Measurements from ENCODE around the gene BMPR1A. TPM values are rescaled to one million over a fixed set of nuclear protein-coding genes. Genes with fewer than 3 reads are reported as not detected.

Gene BMPR1A
- total RNA-seq, 2 experiments from 2014 or later = 0.47 to 1.1 TPM

GRCh38 chr10:86729677-86730076 lies 26.7 kb upstream of the BMPR1A start:
- H3K79me2 ChIP-seq (ENCODE audit: insufficient read depth, low read depth, low read length) = no peaks in the 10 kb centered on the region
- H3K27ac ChIP-seq (ENCODE audit: low read depth, low read length, poor library complexity, severe bottlenecking) = no peak overlapping the region
- no peak overlapping the region for H3K4me3 ChIP-seq (ENCODE audit: low read depth, low read length, poor library complexity, severe bottlenecking)
- intact Hi-C loops (cut with micrococcal nuclease; ENCODE audit: unreplicated experiment) = no loop called here
- TF ChIP-seq EZH2phosphoT487 (IDR thresholded peaks at IDR 0.05; ENCODE audit: borderline replicate concordance, low read depth, low read length) = no peak
- TF ChIP-seq, protein P1, sequence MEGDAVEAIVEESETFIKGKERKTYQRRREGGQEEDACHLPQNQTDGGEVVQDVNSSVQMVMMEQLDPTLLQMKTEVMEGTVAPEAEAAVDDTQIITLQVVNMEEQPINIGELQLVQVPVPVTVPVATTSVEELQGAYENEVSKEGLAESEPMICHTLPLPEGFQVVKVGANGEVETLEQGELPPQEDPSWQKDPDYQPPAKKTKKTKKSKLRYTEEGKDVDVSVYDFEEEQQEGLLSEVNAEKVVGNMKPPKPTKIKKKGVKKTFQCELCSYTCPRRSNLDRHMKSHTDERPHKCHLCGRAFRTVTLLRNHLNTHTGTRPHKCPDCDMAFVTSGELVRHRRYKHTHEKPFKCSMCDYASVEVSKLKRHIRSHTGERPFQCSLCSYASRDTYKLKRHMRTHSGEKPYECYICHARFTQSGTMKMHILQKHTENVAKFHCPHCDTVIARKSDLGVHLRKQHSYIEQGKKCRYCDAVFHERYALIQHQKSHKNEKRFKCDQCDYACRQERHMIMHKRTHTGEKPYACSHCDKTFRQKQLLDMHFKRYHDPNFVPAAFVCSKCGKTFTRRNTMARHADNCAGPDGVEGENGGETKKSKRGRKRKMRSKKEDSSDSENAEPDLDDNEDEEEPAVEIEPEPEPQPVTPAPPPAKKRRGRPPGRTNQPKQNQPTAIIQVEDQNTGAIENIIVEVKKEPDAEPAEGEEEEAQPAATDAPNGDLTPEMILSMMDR (conservative IDR thresholded peaks at IDR 0.05; ENCODE audit: low read length) = no peak
- H3K36me3 ChIP-seq (ENCODE audit: insufficient read depth, low read length) = no peaks in the 10 kb centered on the region
- ChIA-PET POLR2A (no interaction called here), CTCF (ENCODE audit: unreplicated experiment) (no interaction called here)
- H3K9me3 ChIP-seq (ENCODE audit: low read length) = no peaks in the 10 kb centered on the region
- DNase-seq (ENCODE audit: low spot score) = no peak
- H2AFZ ChIP-seq (ENCODE audit: low read length) = no peak overlapping the region
- no peaks in the 10 kb centered on the region for H3K9me2 ChIP-seq (ENCODE audit: insufficient read depth, low read length)
- BruUV-seq (replicated peaks) = no TSS peak
- no peak overlapping the region for H3K4me2 ChIP-seq (ENCODE audit: low read length)
- no peaks in the 10 kb centered on the region for H4K20me1 ChIP-seq (ENCODE audit: insufficient read depth, low read length)
- no peaks in the 10 kb centered on the region for H3K4me1 ChIP-seq (ENCODE audit: insufficient read depth, low read length, poor library complexity, severe bottlenecking)

DNA sequence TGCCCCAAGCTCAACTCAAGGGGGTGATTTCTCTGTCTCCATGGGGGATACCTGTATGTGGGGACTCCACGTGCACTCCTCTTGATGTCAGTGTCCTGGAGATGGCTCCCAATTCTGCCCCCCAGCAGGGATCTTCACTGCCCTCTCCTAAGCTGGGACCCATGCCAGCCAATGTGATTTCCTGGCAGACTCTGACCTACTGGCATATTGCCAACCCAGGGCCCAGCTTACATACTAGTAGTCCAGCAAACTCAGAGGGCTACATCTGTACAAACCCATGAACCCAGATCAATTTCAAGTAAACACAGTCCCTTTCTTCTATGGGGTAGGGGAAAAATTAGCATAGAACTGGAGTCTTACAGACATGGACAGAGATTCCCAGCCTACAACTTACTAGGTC lies 26.2 kb upstream of the BMPR1A start:
- Histone ChIP-seq H3K9me3 (ENCODE audit: low read length) (no peaks in the 10 kb centered on the region), H3K27ac (ENCODE audit: low read depth, low read length, poor library complexity, severe bottlenecking) (no peak overlapping the region), H2AFZ (ENCODE audit: low read length) (no peak overlapping the region), H3K79me2 (ENCODE audit: insufficient read depth, low read depth, low read length) (no peaks in the 10 kb centered on the region), H3K9me2 (ENCODE audit: insufficient read depth, low read length) (no peaks in the 10 kb centered on the region), H4K20me1 (ENCODE audit: insufficient read depth, low read length) (no peaks in the 10 kb centered on the region), H3K4me3 (ENCODE audit: low read depth, low read length, poor library complexity, severe bottlenecking) (no peak overlapping the region), H3K4me1 (ENCODE audit: insufficient read depth, low read length, poor library complexity, severe bottlenecking) (no peaks in the 10 kb centered on the region), H3K4me2 (ENCODE audit: low read length) (no peak overlapping the region), H3K36me3 (ENCODE audit: insufficient read depth, low read length) (no peaks in the 10 kb centered on the region)
- POLR2A ChIA-PET = no interaction called here
- CTCF ChIA-PET (ENCODE audit: unreplicated experiment) = no interaction called here
- DNase-seq (ENCODE audit: low spot score) = no peak
- BruUV-seq (replicated peaks) = no TSS peak
- intact Hi-C loops (cut with micrococcal nuclease; ENCODE audit: unreplicated experiment) = no loop called here
- TF ChIP-seq, protein P1 (conservative IDR thresholded peaks at IDR 0.05; ENCODE audit: low read length) = no peak
- TF ChIP-seq EZH2phosphoT487 (IDR thresholded peaks at IDR 0.05; ENCODE audit: borderline replicate concordance, low read depth, low read length) = no peak

GRCh38 chr10:86732771-86733170 lies 23.6 kb upstream of the BMPR1A start:
- Histone ChIP-seq H3K79me2 (ENCODE audit: insufficient read depth, low read depth, low read length) (no peaks in the 10 kb centered on the region), H3K9me2 (ENCODE audit: insufficient read depth, low read length) (no peaks in the 10 kb centered on the region), H4K20me1 (ENCODE audit: insufficient read depth, low read length) (no peaks in the 10 kb centered on the region), H3K9me3 (ENCODE audit: low read length) (no peaks in the 10 kb centered on the region), H3K36me3 (ENCODE audit: insufficient read depth, low read length) (no peaks in the 10 kb centered on the region), H3K27ac (ENCODE audit: low read depth, low read length, poor library complexity, severe bottlenecking) (no peak overlapping the region), H2AFZ (ENCODE audit: low read length) (no peak overlapping the region), H3K4me2 (ENCODE audit: low read length) (no peak overlapping the region), H3K4me3 (ENCODE audit: low read depth, low read length, poor library complexity, severe bottlenecking) (no peak overlapping the region), H3K4me1 (ENCODE audit: insufficient read depth, low read length, poor library complexity, severe bottlenecking) (no peaks in the 10 kb centered on the region)
- ChIA-PET CTCF (ENCODE audit: unreplicated experiment) (no interaction called here), POLR2A (no interaction called here)
- DNase-seq (ENCODE audit: low spot score) = no peak
- TF ChIP-seq, protein P1 (conservative IDR thresholded peaks at IDR 0.05; ENCODE audit: low read length) = no peak
- TF ChIP-seq EZH2phosphoT487 (IDR thresholded peaks at IDR 0.05; ENCODE audit: borderline replicate concordance, low read depth, low read length) = no peak
- BruUV-seq (replicated peaks) = no TSS peak
- intact Hi-C loops (cut with micrococcal nuclease; ENCODE audit: unreplicated experiment) = no loop called here

Data from OCI-LY7 (cell line).